GM23338 (cell line): ENCODE measurements around the gene INPP5K. TPM values are rescaled to one million over a fixed set of nuclear protein-coding genes. Genes with fewer than 3 reads are reported as not detected.
"Not testable (repeated sequence)": the region's sequence is repeated elsewhere in the genome, so short reads cannot be mapped to it uniquely, and the experiment has no call there.

Source experiments
- ATAC-seq: fragments of 200-7000 bp; cut with Tn5 transposase; 3 replicates; pipeline ENCODE4 v1.9.1; 2020
- DNase-seq: peaks from one replicate; pipeline ENCODE4 v3.0.0-alpha.2; 2015; ENCODE audit warnings: low spot score
- H2AFZ ChIP-seq: fragments of 200-600 bp; sonication (generic); 2 replicates; pipeline ENCODE4 v1.8.0; 2016; ENCODE audit warnings: antibody characterized with exemption, mild to moderate bottlenecking, moderate library complexity
- H3F3A ChIP-seq: fragments of 200-600 bp; sonication (generic); replicated peaks from 2 replicates; pipeline ENCODE4 v1.8.0; 2017; ENCODE audit warnings: antibody characterized with exemption, mixed run types, low read depth
- H3K27ac ChIP-seq: fragments of 200-600 bp; sonication (generic); 2 replicates; pipeline ENCODE4 v1.6.1; 2016; ENCODE audit warnings: low read depth
- H3K27me3 ChIP-seq: fragments of 200-600 bp; sonication (generic); 2 replicates; pipeline ENCODE4 v1.8.0; 2016; ENCODE audit warnings: mild to moderate bottlenecking, mixed run types, moderate library complexity; ENCODE audit not compliant: insufficient read depth
- H3K36me3 ChIP-seq: fragments of 200-600 bp; sonication (generic); 2 replicates; pipeline ENCODE4 v1.8.0; 2016; ENCODE audit warnings: mild to moderate bottlenecking; ENCODE audit not compliant: insufficient read depth
- H3K4me1 ChIP-seq: fragments of 200-600 bp; sonication (generic); 2 replicates; pipeline ENCODE4 v1.8.0; 2016; ENCODE audit warnings: mild to moderate bottlenecking, moderate library complexity; ENCODE audit not compliant: insufficient read depth
- H3K4me2 ChIP-seq: fragments of 200-600 bp; sonication (generic); 2 replicates; pipeline ENCODE4 v1.7.1; 2017; ENCODE audit warnings: mixed run types
- H3K4me3 ChIP-seq: fragments of 200-600 bp; sonication (generic); 2 replicates; pipeline ENCODE4 v1.6.1; 2016; ENCODE audit warnings: mixed run types
- H3K79me2 ChIP-seq: fragments of 200-600 bp; sonication (generic); replicated peaks from 2 replicates; pipeline ENCODE4 v1.8.0; 2017; ENCODE audit warnings: mild to moderate bottlenecking; ENCODE audit not compliant: insufficient read depth
- H3K9me2 ChIP-seq: fragments of 200-600 bp; sonication (generic); 2 replicates; pipeline ENCODE4 v1.8.0; 2017; ENCODE audit not compliant: insufficient read depth
- H4K20me1 ChIP-seq: fragments of 200-600 bp; sonication (generic); replicated peaks from 2 replicates; pipeline ENCODE4 v1.8.0; 2017; ENCODE audit warnings: mild to moderate bottlenecking; ENCODE audit not compliant: insufficient read depth
- H3K27ac Mint-ChIP-seq: 2 replicates; pipeline ENCODE4 v1.8.0; 2020; ENCODE audit warnings: inconsistent platforms, mild to moderate bottlenecking, moderate library complexity, mixed read lengths
- H3K27me3 Mint-ChIP-seq: 3 replicates; pipeline ENCODE4 v1.8.0; 2022; ENCODE audit warnings: low read depth, mild to moderate bottlenecking, moderate library complexity, mixed read lengths, inconsistent platforms; ENCODE audit not compliant: insufficient read depth, poor library complexity
- H3K36me3 Mint-ChIP-seq: 3 replicates; pipeline ENCODE4 v1.8.0; 2021; ENCODE audit warnings: low read depth, mild to moderate bottlenecking, inconsistent platforms, moderate library complexity, mixed read lengths
- H3K4me1 Mint-ChIP-seq: 3 replicates; pipeline ENCODE4 v1.8.0; 2020; ENCODE audit warnings: mild to moderate bottlenecking, inconsistent platforms, mixed read lengths
- H3K4me3 Mint-ChIP-seq: 3 replicates; pipeline ENCODE4 v1.8.0; 2021; ENCODE audit warnings: moderate library complexity, mild to moderate bottlenecking, inconsistent platforms, mixed read lengths
- H3K9me3 Mint-ChIP-seq: 3 replicates; pipeline ENCODE4 v1.8.0; 2020; ENCODE audit warnings: moderate library complexity, mild to moderate bottlenecking, inconsistent platforms, mixed read lengths
- CREB1 ChIP-seq: fragments of 250-450 bp; sonication (Bioruptor Pico); IDR thresholded peaks from 2 replicates; pipeline ENCODE4 v1.5.0; 2020; ENCODE audit warnings: low read depth, mild to moderate bottlenecking, moderate library complexity
- POLR2AphosphoS5 ChIP-seq: IDR thresholded peaks from 2 replicates; pipeline ENCODE4 v1.6.1; 2016; ENCODE audit warnings: antibody characterized with exemption, low read depth
- polyA plus RNA-seq: library from polyadenylated mRNA; unstranded; fragments of >200 nt; fragmentation: Nextera tagmentation; extraction: Ambion mirVana; gene quantifications from 2 replicates; pipeline ENCODE4 v1.2.1, GENCODE V29; 2016
- total RNA-seq: library from RNA; depleted of rRNA; stranded (reverse); fragments of >200 nt; shearing (Covaris generic); gene quantifications from 2 replicates; pipeline ENCODE4 v1.2.3, GENCODE V29; 2014
- TF ChIP-seq, protein P1 (sequence below), 2 experiments: fragments of 200-600 bp in 1 of 2; sonication (generic) in 1 of 2; conservative IDR thresholded peaks; 2 replicates each; pipeline versions ENCODE4 v1.5.1 to v1.6.1; 2016 to 2017; ENCODE audit warnings: antibody characterized with exemption in 2 of 2, low read depth in 2 of 2, mild to moderate bottlenecking in 2 of 2, moderate library complexity in 1 of 2
- TF ChIP-seq, protein P2 (sequence below): IDR thresholded peaks from one replicate; pipeline ENCODE4 v1.6.1; 2018; ENCODE audit warnings: antibody characterized with exemption; ENCODE audit not compliant: unreplicated experiment

Gene INPP5K
- total and polyA plus RNA-seq, 2 experiments from 2014 or later = 8.4 to 29.7 TPM

DNA sequence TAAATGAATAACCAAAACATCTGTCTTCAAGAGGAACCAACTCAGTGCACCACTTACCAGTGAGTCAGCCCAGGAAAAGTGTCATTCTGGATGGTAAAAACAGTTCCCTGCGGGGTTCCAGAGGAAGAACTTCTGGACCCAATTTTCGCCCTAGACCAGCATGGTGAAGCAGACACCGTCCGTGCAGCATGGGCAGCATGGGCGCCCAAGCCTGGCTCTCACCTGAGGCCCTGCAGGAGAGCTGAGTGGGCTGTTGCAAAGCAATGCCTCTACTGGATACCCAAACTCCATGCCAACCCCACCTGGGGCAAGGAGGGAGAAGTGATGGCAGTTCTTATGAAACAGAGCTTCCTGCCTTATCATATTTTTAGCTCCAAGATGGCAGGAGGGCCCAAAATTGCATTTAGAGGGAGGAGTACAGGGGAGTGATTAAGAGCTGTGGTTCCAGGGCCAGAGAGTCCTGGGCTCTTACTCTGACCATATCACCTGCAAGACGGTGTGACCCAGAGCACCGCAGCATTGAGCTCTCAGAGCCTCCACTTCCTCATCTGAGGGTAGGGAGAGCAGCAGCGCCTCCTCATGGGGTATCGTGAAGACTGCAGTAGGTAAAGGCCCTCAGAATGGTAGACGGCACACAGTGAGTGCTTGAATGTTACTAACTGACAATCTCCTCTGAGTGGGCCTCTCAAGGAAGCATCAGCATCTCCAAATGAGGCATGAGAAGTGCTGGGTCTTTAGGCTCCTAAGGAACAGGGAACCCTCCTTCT is 16.6 kb upstream of the INPP5K start:
- Histone ChIP-seq H3K4me2 (no peak overlapping the region), H3K79me2 (no peaks in the 10 kb centered on the region), H3K4me1 (no peaks in the 10 kb centered on the region), H4K20me1 (no peaks in the 10 kb centered on the region; the same call in 1 of the 2 replicates), H3K4me3 (no peak overlapping the region), H2AFZ (no peak overlapping the region), H3F3A (peaks cover 11% of the 10 kb centered on the region; the same call in 1 of the 2 replicates), H3K36me3 (peaks cover 11% of the 10 kb centered on the region), H3K27me3 (no peaks in the 10 kb centered on the region), H3K9me2 (no peaks in the 10 kb centered on the region), H3K27ac (no peak overlapping the region)
- H3K9me3 Mint-ChIP-seq = no peaks in the 10 kb centered on the region
- peaks cover 3% of the 10 kb centered on the region for H3K27me3 Mint-ChIP-seq
- no peaks in the 10 kb centered on the region; the same call in 2 of the 3 replicates for H3K4me1 Mint-ChIP-seq
- H3K27ac Mint-ChIP-seq = no peak overlapping the region
- TF ChIP-seq, protein P1, sequence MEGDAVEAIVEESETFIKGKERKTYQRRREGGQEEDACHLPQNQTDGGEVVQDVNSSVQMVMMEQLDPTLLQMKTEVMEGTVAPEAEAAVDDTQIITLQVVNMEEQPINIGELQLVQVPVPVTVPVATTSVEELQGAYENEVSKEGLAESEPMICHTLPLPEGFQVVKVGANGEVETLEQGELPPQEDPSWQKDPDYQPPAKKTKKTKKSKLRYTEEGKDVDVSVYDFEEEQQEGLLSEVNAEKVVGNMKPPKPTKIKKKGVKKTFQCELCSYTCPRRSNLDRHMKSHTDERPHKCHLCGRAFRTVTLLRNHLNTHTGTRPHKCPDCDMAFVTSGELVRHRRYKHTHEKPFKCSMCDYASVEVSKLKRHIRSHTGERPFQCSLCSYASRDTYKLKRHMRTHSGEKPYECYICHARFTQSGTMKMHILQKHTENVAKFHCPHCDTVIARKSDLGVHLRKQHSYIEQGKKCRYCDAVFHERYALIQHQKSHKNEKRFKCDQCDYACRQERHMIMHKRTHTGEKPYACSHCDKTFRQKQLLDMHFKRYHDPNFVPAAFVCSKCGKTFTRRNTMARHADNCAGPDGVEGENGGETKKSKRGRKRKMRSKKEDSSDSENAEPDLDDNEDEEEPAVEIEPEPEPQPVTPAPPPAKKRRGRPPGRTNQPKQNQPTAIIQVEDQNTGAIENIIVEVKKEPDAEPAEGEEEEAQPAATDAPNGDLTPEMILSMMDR (conservative IDR thresholded peaks at IDR 0.05; ENCODE audit: low read depth in 2 of 2) = peak; percentile 78 to 90
- TF ChIP-seq, protein P2, sequence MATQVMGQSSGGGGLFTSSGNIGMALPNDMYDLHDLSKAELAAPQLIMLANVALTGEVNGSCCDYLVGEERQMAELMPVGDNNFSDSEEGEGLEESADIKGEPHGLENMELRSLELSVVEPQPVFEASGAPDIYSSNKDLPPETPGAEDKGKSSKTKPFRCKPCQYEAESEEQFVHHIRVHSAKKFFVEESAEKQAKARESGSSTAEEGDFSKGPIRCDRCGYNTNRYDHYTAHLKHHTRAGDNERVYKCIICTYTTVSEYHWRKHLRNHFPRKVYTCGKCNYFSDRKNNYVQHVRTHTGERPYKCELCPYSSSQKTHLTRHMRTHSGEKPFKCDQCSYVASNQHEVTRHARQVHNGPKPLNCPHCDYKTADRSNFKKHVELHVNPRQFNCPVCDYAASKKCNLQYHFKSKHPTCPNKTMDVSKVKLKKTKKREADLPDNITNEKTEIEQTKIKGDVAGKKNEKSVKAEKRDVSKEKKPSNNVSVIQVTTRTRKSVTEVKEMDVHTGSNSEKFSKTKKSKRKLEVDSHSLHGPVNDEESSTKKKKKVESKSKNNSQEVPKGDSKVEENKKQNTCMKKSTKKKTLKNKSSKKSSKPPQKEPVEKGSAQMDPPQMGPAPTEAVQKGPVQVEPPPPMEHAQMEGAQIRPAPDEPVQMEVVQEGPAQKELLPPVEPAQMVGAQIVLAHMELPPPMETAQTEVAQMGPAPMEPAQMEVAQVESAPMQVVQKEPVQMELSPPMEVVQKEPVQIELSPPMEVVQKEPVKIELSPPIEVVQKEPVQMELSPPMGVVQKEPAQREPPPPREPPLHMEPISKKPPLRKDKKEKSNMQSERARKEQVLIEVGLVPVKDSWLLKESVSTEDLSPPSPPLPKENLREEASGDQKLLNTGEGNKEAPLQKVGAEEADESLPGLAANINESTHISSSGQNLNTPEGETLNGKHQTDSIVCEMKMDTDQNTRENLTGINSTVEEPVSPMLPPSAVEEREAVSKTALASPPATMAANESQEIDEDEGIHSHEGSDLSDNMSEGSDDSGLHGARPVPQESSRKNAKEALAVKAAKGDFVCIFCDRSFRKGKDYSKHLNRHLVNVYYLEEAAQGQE = no peak
- DNase-seq (peak; percentile 81), ATAC-seq (peak; percentile 100)
- H3K4me3 Mint-ChIP-seq = no peak overlapping the region
- peaks cover 49% of the 10 kb centered on the region for H3K36me3 Mint-ChIP-seq

DNA sequence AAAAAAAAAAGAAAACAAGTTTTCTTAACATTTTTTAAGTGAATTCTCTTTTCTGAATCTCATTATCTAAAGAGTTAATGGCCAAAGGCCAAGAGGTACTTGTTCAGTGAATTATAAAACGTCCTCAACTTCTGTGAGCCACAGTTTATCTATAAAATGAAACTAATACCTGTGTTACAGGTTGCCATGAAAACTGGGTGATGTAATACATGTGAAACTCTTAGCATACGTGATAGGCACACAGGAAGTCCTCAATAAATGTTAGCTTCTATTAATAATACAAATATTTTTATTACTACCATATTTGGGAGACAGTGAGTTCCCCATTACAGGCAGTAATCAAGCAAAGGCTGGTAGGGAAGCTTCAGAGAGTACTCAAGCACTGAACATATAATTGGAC is 13.5 kb upstream of the INPP5K start:
- Histone ChIP-seq H3K4me2 (no peak overlapping the region), H3K27me3 (no peaks in the 10 kb centered on the region), H3K36me3 (peaks cover 10% of the 10 kb centered on the region; the same call in 1 of the 2 replicates), H3K27ac (no peak overlapping the region), H2AFZ (no peak overlapping the region), H3K79me2 (no peaks in the 10 kb centered on the region), H3K4me3 (no peak overlapping the region), H4K20me1 (peaks cover 7% of the 10 kb centered on the region), H3K4me1 (no peaks in the 10 kb centered on the region), H3K9me2 (no peaks in the 10 kb centered on the region), H3F3A (peaks cover 11% of the 10 kb centered on the region; the same call in 1 of the 2 replicates)
- TF ChIP-seq POLR2AphosphoS5 (no peak), CREB1 (no peak)
- TF ChIP-seq, protein P2 = no peak
- Mint-ChIP-seq H3K4me3 (no peak overlapping the region), H3K9me3 (no peaks in the 10 kb centered on the region), H3K4me1 (no peaks in the 10 kb centered on the region), H3K27ac (no peak overlapping the region), H3K27me3 (peaks cover 5% of the 10 kb centered on the region), H3K36me3 (peaks cover 44% of the 10 kb centered on the region)
- no peak for DNase-seq
- ATAC-seq = no peak

DNA sequence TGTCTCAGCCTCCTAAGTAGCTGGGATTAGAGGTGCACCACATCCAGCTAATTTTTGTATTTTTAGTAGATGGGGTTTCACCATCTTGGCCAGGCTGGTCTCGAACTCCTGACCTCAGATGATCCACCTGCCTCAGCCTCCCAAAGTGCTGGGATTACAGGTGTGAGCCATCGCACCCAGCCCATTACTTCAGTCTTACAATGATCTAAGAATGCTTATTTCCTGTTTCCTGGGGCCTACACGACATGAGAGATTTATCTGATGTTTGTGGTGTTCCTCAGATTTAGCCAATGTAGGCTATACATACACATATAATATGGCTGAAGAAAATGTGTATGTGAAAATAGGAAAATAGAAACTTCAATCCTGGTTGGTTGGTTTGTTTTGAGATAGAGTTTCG is 10.5 kb upstream of the INPP5K start:
- H3K27ac Mint-ChIP-seq, H3K27me3 ChIP-seq, ATAC-seq, H3K36me3 ChIP-seq, H3K4me1 Mint-ChIP-seq, H3K9me2 ChIP-seq, H3K27ac ChIP-seq, DNase-seq, H3K79me2 ChIP-seq, H3K4me3 ChIP-seq, H3K4me3 Mint-ChIP-seq, H3K9me3 Mint-ChIP-seq, H3K4me2 ChIP-seq, H3K4me1 ChIP-seq, H3K27me3 Mint-ChIP-seq, H3F3A ChIP-seq, H2AFZ ChIP-seq, H4K20me1 ChIP-seq: not testable (repeated sequence)
- peaks cover 26% of the 10 kb centered on the region for H3K36me3 Mint-ChIP-seq
